Suprapubic skin (tissue), 4 donors: ENCODE data around the gene RNF20. TPM values are rescaled to one million over a fixed set of nuclear protein-coding genes. Genes with fewer than 3 reads are reported as not detected.

Experiments used
- DNase-seq, 2 donors: peaks; one replicate each; pipeline ENCODE4 v3.0.0-alpha.2; 2019; ENCODE audit warnings: low spot score in 2 of 2
- H3K27ac ChIP-seq: fragments of 200-600 bp; sonication (generic); one replicate; pipeline ENCODE4 v1.5.1; 2019
- H3K27me3 ChIP-seq: fragments of 200-600 bp; sonication (generic); one replicate; pipeline ENCODE4 v1.5.1; 2019
- H3K36me3 ChIP-seq: fragments of 200-600 bp; sonication (generic); one replicate; pipeline ENCODE4 v1.5.1; 2019
- H3K4me1 ChIP-seq: fragments of 200-600 bp; sonication (generic); one replicate; pipeline ENCODE4 v1.5.1; 2019
- H3K4me3 ChIP-seq: fragments of 200-600 bp; sonication (generic); one replicate; pipeline ENCODE4 v1.5.1; 2019; ENCODE audit warnings: mild to moderate bottlenecking
- H3K9me3 ChIP-seq: fragments of 200-600 bp; sonication (generic); one replicate; pipeline ENCODE4 v1.5.1; 2019
- EP300 ChIP-seq: sonication (generic); formaldehyde crosslinking; IDR thresholded peaks from one replicate; pipeline ENCODE4 v1.6.1; 2017; ENCODE audit warnings: antibody characterized with exemption
- POLR2A ChIP-seq, 2 donors: fragments of 450-650 bp; IDR thresholded peaks; one replicate each; pipeline ENCODE4 v1.6.1; 2017; ENCODE audit warnings: antibody characterized with exemption in 2 of 2, mild to moderate bottlenecking in 2 of 2, moderate library complexity in 2 of 2
- POLR2AphosphoS5 ChIP-seq, 3 donors: sonication (generic); formaldehyde crosslinking; IDR thresholded peaks; one replicate each; pipeline ENCODE4 v1.6.1; 2017; ENCODE audit warnings: antibody characterized with exemption in 3 of 3
- WGBS: methylation state at CpG from one replicate; pipeline ENCODE4 v1.1.5; 2018; 5-methylcytosine and 5-hydroxymethylcytosine counted together
- total RNA-seq, 4 donors: library from RNA; depleted of rRNA; stranded (reverse); fragments of >200 nt; gene quantifications; one replicate each; pipeline ENCODE4 v1.1.0, GENCODE V29; 2016
- TF ChIP-seq, protein P1 (sequence below), 2 donors: fragments of 200-600 bp in 1 of 2; fragments of 450-650 bp in 1 of 2; sonication (generic) in 1 of 2; IDR thresholded peaks; one replicate each; pipeline ENCODE4 v1.5.1; 2016 to 2019; ENCODE audit warnings: antibody characterized with exemption in 2 of 2, mild to moderate bottlenecking in 1 of 2, moderate library complexity in 1 of 2

RNF20 gene
- total RNA-seq, 4 donors from 2014 or later: 16.0 to 24.1 (median 22.3) TPM

DNA sequence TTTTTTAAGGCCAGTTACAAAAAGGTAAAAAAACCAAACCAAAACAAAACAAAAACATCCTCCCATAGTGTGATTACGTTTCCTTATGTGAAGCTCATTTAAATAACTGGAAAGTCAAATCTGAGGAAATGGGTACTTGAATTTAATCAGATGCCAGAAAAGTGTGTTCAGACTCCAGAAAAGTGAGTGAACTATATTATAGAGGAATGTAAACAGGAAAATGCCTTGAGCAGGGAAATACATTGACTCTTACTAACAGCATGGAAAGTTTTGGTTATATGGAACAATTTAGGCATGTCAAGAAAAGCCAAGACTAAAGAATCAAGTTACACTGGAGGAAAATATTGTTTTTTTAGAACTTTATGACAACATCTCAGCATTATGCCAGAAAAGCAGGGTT lies 37.8 kb upstream of the RNF20 start:
- TF ChIP-seq POLR2A (IDR thresholded peaks at IDR 0.05): no peak
- TF ChIP-seq POLR2AphosphoS5 (IDR thresholded peaks at IDR 0.05): no peak
- TF ChIP-seq, protein P1, sequence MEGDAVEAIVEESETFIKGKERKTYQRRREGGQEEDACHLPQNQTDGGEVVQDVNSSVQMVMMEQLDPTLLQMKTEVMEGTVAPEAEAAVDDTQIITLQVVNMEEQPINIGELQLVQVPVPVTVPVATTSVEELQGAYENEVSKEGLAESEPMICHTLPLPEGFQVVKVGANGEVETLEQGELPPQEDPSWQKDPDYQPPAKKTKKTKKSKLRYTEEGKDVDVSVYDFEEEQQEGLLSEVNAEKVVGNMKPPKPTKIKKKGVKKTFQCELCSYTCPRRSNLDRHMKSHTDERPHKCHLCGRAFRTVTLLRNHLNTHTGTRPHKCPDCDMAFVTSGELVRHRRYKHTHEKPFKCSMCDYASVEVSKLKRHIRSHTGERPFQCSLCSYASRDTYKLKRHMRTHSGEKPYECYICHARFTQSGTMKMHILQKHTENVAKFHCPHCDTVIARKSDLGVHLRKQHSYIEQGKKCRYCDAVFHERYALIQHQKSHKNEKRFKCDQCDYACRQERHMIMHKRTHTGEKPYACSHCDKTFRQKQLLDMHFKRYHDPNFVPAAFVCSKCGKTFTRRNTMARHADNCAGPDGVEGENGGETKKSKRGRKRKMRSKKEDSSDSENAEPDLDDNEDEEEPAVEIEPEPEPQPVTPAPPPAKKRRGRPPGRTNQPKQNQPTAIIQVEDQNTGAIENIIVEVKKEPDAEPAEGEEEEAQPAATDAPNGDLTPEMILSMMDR (IDR thresholded peaks at IDR 0.05): no peak
- TF ChIP-seq EP300: no peak
- 15% methylated on average over 1 of the region's 1 CpG for WGBS

GRCh38 chr9:101498323-101498722 lies 35.3 kb upstream of the RNF20 start:
- Histone ChIP-seq H3K27ac (no peak overlapping the region), H3K36me3 (no peaks in the 10 kb centered on the region), H3K4me3 (no peak overlapping the region), H3K27me3 (no peaks in the 10 kb centered on the region), H3K9me3 (no peaks in the 10 kb centered on the region), H3K4me1 (no peaks in the 10 kb centered on the region)
- DNase-seq: no peak
- WGBS: 32% methylated on average over 2 of the region's 2 CpGs
- TF ChIP-seq POLR2A (IDR thresholded peaks at IDR 0.05): no peak
- no peak for TF ChIP-seq POLR2AphosphoS5 (IDR thresholded peaks at IDR 0.05)
- TF ChIP-seq EP300: no peak
- TF ChIP-seq, protein P1 (IDR thresholded peaks at IDR 0.05): no peak

More for the DNA sequence above, 37.8 kb upstream of the RNF20 start:
- H3K4me1 ChIP-seq: no peaks in the 10 kb centered on the region
- no peak for DNase-seq
- no peak overlapping the region for H3K4me3 ChIP-seq
- H3K9me3 ChIP-seq: no peaks in the 10 kb centered on the region
- H3K27me3 ChIP-seq: no peaks in the 10 kb centered on the region
- H3K36me3 ChIP-seq: no peaks in the 10 kb centered on the region
- H3K27ac ChIP-seq: no peak overlapping the region

DNA sequence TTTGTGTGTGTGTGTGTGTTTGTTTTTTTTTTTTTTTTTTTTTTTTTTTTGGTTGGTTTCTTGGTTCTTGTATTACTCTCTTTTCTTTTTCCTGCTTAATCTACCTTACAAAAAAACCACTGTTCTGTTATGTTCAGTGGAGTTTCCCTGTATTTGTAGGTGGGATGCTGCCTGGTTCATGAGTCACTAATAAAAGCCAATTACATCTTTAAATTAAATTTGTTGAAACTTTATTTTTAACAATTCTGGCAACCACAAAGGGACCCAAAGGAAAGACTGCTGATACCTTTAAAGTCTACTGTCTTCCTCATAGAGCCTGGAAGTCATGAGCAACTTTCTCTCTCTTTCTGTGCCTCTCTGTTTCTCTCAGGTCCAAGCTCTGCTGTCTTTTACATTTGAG lies 29.5 kb upstream of the RNF20 start:
- no peak for DNase-seq
- TF ChIP-seq EP300 (no peak), POLR2AphosphoS5 (IDR thresholded peaks at IDR 0.05) (no peak), POLR2A (IDR thresholded peaks at IDR 0.05) (no peak)
- TF ChIP-seq, protein P1 (IDR thresholded peaks at IDR 0.05): no peak
- no peak overlapping the region for H3K4me3 ChIP-seq
- H3K27ac ChIP-seq: no peak overlapping the region
- no peaks in the 10 kb centered on the region for H3K36me3 ChIP-seq
- H3K9me3 ChIP-seq: no peaks in the 10 kb centered on the region
- H3K27me3 ChIP-seq: no peaks in the 10 kb centered on the region
- H3K4me1 ChIP-seq: peaks cover 8% of the 10 kb centered on the region

DNA sequence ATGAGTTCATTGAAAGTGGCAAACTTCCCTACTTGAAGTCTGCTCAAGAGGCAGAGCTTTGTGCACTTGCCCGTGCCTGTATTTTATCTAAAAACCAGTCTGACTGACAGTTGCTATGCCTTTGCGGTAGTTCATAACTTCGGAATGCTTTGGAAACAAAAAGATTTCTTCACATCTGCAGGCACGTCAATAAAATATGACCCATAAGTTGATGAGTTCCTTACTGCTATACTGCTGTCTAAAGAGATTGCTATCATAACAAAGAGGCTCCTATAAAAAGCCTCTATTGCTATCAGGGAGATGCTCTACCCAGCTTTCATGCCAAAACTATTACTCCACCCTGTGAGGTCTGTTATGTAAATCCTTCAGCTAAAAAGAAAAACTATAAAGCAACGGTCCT lies 25.4 kb upstream of the RNF20 start:
- WGBS: 34% methylated on average over 5 of the region's 5 CpGs
- H3K4me3 ChIP-seq: no peak overlapping the region
- no peaks in the 10 kb centered on the region for H3K27me3 ChIP-seq
- no peak for DNase-seq
- no peak overlapping the region for H3K27ac ChIP-seq
- TF ChIP-seq POLR2AphosphoS5 (IDR thresholded peaks at IDR 0.05) (no peak), POLR2A (IDR thresholded peaks at IDR 0.05) (no peak), EP300 (no peak)
- TF ChIP-seq, protein P1 (IDR thresholded peaks at IDR 0.05): no peak
- no peaks in the 10 kb centered on the region for H3K36me3 ChIP-seq
- H3K9me3 ChIP-seq: no peaks in the 10 kb centered on the region
- peaks cover 8% of the 10 kb centered on the region for H3K4me1 ChIP-seq

- Histone ChIP-seq H3K36me3 (no peaks in the 10 kb centered on the region), H3K9me3 (no peaks in the 10 kb centered on the region), H3K27me3 (no peaks in the 10 kb centered on the region), H3K4me3 (no peak overlapping the region), H3K4me1 (peaks cover 8% of the 10 kb centered on the region), H3K27ac (no peak overlapping the region)
- DNase-seq: no peak
- WGBS: 92% methylated on average over 4 of the region's 4 CpGs
- TF ChIP-seq POLR2AphosphoS5 (IDR thresholded peaks at IDR 0.05): no peak
- no peak for TF ChIP-seq POLR2A (IDR thresholded peaks at IDR 0.05)
- TF ChIP-seq, protein P1 (IDR thresholded peaks at IDR 0.05): no peak
- TF ChIP-seq EP300: no peak
Measured at GRCh38 chr9:101509572-101509971, 24.1 kb upstream of the RNF20 start.
